Inflammatory macrophage (primary cell): ENCODE results near the gene ATP1B2.
A peak's percentile ranks its signal among the peaks of the same experiment; 100 is the strongest.

ENCODE experiments used
- DNase-seq, 2 donors: peaks; one replicate each; pipeline ENCODE4 v3.0.0-alpha.2; 2020 to 2022

ATP1B2 gene

GRCh38 chr17:7685533-7686221, 35.0 kb downstream of the ATP1B2 start:
- peak; percentile 97 for DNase-seq

- DNase-seq: peak; percentile 76 to 81
Measured at GRCh38 chr17:7686222-7687071, 35.7 kb downstream of the ATP1B2 start.

- peak; percentile 92 for DNase-seq
Measured at GRCh38 chr17:7687072-7687907, 36.6 kb downstream of the ATP1B2 start, which contains the start of gene TP53. Gene TP53 (minus strand): TSS chr17:7687490. CDS start chr17:7676594, 10,896 bp downstream.

GRCh38 chr17:7687908-7688807, 37.4 kb downstream of the ATP1B2 start, which contains the start of gene WRAP53:
Gene WRAP53 (plus strand): TSS chr17:7688477. CDS start chr17:7688649, 172 bp downstream.
- DNase-seq: peak; percentile 99

- DNase-seq: no peak
Measured at GRCh38 chr17:7688808-7689316, 38.1 kb downstream of the ATP1B2 start.

GRCh38 chr17:7695586-7695985, 44.9 kb downstream of the ATP1B2 start:
- DNase-seq: no peak

GRCh38 chr17:7697828-7698588, 47.3 kb downstream of the ATP1B2 start:
- DNase-seq: no peak

- DNase-seq: no peak
Measured at GRCh38 chr17:7700510-7700909, 49.8 kb downstream of the ATP1B2 start.

GRCh38 chr17:7701681-7702080, 51.0 kb downstream of the ATP1B2 start:
- no peak for DNase-seq

- DNase-seq: no peak
Measured at GRCh38 chr17:7702776-7703175, 52.0 kb downstream of the ATP1B2 start.

GRCh38 chr17:7703584-7704479, 53.1 kb downstream of the ATP1B2 start:
- no peak for DNase-seq

GRCh38 chr17:7704601-7705268, 54.0 kb downstream of the ATP1B2 start, which contains the start of gene EFNB3:
Gene EFNB3 (plus strand): TSS chr17:7705202. CDS start chr17:7705599, 397 bp downstream.
- no peak for DNase-seq

- no peak for DNase-seq
Measured at GRCh38 chr17:7705269-7706255, 54.8 kb downstream of the ATP1B2 start.

GRCh38 chr17:7706631-7707354, 56.1 kb downstream of the ATP1B2 start:
- DNase-seq: no peak
